ENCODE results near the gene RIMKLA.

- TF ChIP-seq CTCF (IDR thresholded peaks at IDR 0.05; ENCODE audit: low read depth, low read length, poor library complexity, severe bottlenecking) (no peak), EZH2phosphoT487 (IDR thresholded peaks at IDR 0.05; ENCODE audit: borderline replicate concordance, low read length) (no peak)
Measured at GRCh38 chr1:42424201-42424600, 43.6 kb downstream of the RIMKLA start.
